Measurements from ENCODE around the gene NOL4L.

GRCh38 chr20:32518593-32519380, 66.3 kb downstream of the NOL4L start:
- TF ChIP-seq, protein P1, sequence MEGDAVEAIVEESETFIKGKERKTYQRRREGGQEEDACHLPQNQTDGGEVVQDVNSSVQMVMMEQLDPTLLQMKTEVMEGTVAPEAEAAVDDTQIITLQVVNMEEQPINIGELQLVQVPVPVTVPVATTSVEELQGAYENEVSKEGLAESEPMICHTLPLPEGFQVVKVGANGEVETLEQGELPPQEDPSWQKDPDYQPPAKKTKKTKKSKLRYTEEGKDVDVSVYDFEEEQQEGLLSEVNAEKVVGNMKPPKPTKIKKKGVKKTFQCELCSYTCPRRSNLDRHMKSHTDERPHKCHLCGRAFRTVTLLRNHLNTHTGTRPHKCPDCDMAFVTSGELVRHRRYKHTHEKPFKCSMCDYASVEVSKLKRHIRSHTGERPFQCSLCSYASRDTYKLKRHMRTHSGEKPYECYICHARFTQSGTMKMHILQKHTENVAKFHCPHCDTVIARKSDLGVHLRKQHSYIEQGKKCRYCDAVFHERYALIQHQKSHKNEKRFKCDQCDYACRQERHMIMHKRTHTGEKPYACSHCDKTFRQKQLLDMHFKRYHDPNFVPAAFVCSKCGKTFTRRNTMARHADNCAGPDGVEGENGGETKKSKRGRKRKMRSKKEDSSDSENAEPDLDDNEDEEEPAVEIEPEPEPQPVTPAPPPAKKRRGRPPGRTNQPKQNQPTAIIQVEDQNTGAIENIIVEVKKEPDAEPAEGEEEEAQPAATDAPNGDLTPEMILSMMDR (IDR thresholded peaks at IDR 0.05): no peak
- no peak for TF ChIP-seq POLR2A (IDR thresholded peaks at IDR 0.05)
